Endothelial cell (in vitro differentiated cells): ENCODE data around the gene CNOT10. TPM values are rescaled to one million over a fixed set of nuclear protein-coding genes. Genes with fewer than 3 reads are reported as not detected.
A peak's percentile ranks its signal among the peaks of the same experiment; 100 is the strongest.
"Not testable (repeated sequence)": the region's sequence is repeated elsewhere in the genome, so short reads cannot be mapped to it uniquely, and the experiment has no call there.

Experiments used
- DNase-seq: peaks from one replicate; pipeline ENCODE4 v3.0.0; 2021; ENCODE audit warnings: low spot score
- H3K27ac Mint-ChIP-seq: one replicate; pipeline ENCODE4 v1.8.0; 2021; ENCODE audit warnings: mixed read lengths, inconsistent platforms; ENCODE audit not compliant: unreplicated experiment
- H3K27me3 Mint-ChIP-seq: one replicate; pipeline ENCODE4 v1.8.0; 2021; ENCODE audit warnings: mild to moderate bottlenecking, moderate library complexity, mixed read lengths, inconsistent platforms; ENCODE audit not compliant: unreplicated experiment
- H3K36me3 Mint-ChIP-seq: one replicate; pipeline ENCODE4 v1.8.0; 2021; ENCODE audit warnings: mild to moderate bottlenecking, low read depth, mixed read lengths, inconsistent platforms; ENCODE audit not compliant: unreplicated experiment
- H3K4me1 Mint-ChIP-seq: one replicate; pipeline ENCODE4 v1.8.0; 2021; ENCODE audit warnings: mild to moderate bottlenecking, mixed read lengths, inconsistent platforms; ENCODE audit not compliant: unreplicated experiment
- H3K4me3 Mint-ChIP-seq: one replicate; pipeline ENCODE4 v1.8.0; 2021; ENCODE audit warnings: mild to moderate bottlenecking, mixed read lengths, inconsistent platforms; ENCODE audit not compliant: unreplicated experiment
- H3K9me3 Mint-ChIP-seq: one replicate; pipeline ENCODE4 v1.8.0; 2021; ENCODE audit warnings: mixed read lengths, inconsistent platforms; ENCODE audit not compliant: unreplicated experiment
- CTCF ChIP-seq: fragments of 200-600 bp; sonication (generic); IDR thresholded peaks from one replicate; pipeline ENCODE4 v1.5.0; 2021; ENCODE audit warnings: antibody characterized with exemption; ENCODE audit not compliant: unreplicated experiment
- total RNA-seq: library from RNA; stranded (reverse); fragmentation: NEBNext Ultra II Directional; extraction: Animal tissue kit (Norgen Biotek cat#: 25700); gene quantifications from one replicate; pipeline ENCODE4 v1.2.1, GENCODE V29; 2021; ENCODE audit not compliant: unreplicated experiment

Gene CNOT10
- total RNA-seq, 1 donor from 2014 or later: 42.1 TPM

GRCh38 chr3:32781211-32781968 is 96.4 kb downstream of the CNOT10 start:
- peak; percentile 79 for TF ChIP-seq CTCF
- peak; percentile 91 for DNase-seq
- Mint-ChIP-seq H3K4me1 (peaks cover 13% of the 10 kb centered on the region), H3K9me3 (no peaks in the 10 kb centered on the region), H3K27me3 (peaks cover 7% of the 10 kb centered on the region), H3K4me3 (peak overlapping the region; percentile 93), H3K27ac (peak overlapping the region; percentile 67), H3K36me3 (peaks cover 7% of the 10 kb centered on the region)

GRCh38 chr3:32781969-32782270 is 96.9 kb downstream of the CNOT10 start:
- not testable (repeated sequence) for H3K36me3 Mint-ChIP-seq, H3K9me3 Mint-ChIP-seq, H3K27me3 Mint-ChIP-seq, DNase-seq
- peaks cover 13% of the 10 kb centered on the region for H3K4me1 Mint-ChIP-seq
- peak overlapping the region; percentile 5 for H3K4me3 Mint-ChIP-seq
- peak overlapping the region; percentile 1 for H3K27ac Mint-ChIP-seq

- TF ChIP-seq CTCF: no peak
- H3K4me3 Mint-ChIP-seq: no peak overlapping the region
- peaks cover 13% of the 10 kb centered on the region for H3K4me1 Mint-ChIP-seq
- DNase-seq: no peak
- peaks cover 6% of the 10 kb centered on the region for H3K36me3 Mint-ChIP-seq
- H3K9me3 Mint-ChIP-seq: no peaks in the 10 kb centered on the region
- H3K27ac Mint-ChIP-seq: no peak overlapping the region
- peaks cover 7% of the 10 kb centered on the region for H3K27me3 Mint-ChIP-seq
Observed at GRCh38 chr3:32782407-32782806, 97.4 kb downstream of the CNOT10 start.

- peaks cover 1% of the 10 kb centered on the region for H3K27me3 Mint-ChIP-seq
- H3K4me1 Mint-ChIP-seq: no peaks in the 10 kb centered on the region
- H3K27ac Mint-ChIP-seq: no peak overlapping the region
- no peak for DNase-seq
- TF ChIP-seq CTCF: no peak
- H3K4me3 Mint-ChIP-seq: no peak overlapping the region
- no peaks in the 10 kb centered on the region for H3K9me3 Mint-ChIP-seq
- no peaks in the 10 kb centered on the region for H3K36me3 Mint-ChIP-seq
Observed at GRCh38 chr3:32791833-32792232, 106.8 kb downstream of the CNOT10 start.

- TF ChIP-seq CTCF: no peak
- H3K27ac Mint-ChIP-seq: no peak overlapping the region
Observed at GRCh38 chr3:32794487-32795308, 109.7 kb downstream of the CNOT10 start.

GRCh38 chr3:32796384-32796950 is 111.5 kb downstream of the CNOT10 start:
- H3K27me3 Mint-ChIP-seq, H3K27ac Mint-ChIP-seq, H3K36me3 Mint-ChIP-seq, H3K4me3 Mint-ChIP-seq, H3K9me3 Mint-ChIP-seq, DNase-seq, H3K4me1 Mint-ChIP-seq: not testable (repeated sequence)

More at GRCh38 chr3:32794487-32795308, 109.7 kb downstream of the CNOT10 start:
- no peaks in the 10 kb centered on the region for H3K9me3 Mint-ChIP-seq
- no peaks in the 10 kb centered on the region for H3K36me3 Mint-ChIP-seq
- H3K4me1 Mint-ChIP-seq: no peaks in the 10 kb centered on the region
- no peak for DNase-seq
- H3K27me3 Mint-ChIP-seq: peaks cover 1% of the 10 kb centered on the region
- H3K4me3 Mint-ChIP-seq: no peak overlapping the region
